GM12864 (cell line): ENCODE results near the gene HSCB.

Experiments used
- DNase-seq: peaks from one replicate; pipeline ENCODE4 v3.0.0-alpha.2; 2011; ENCODE audit warnings: low read depth
- H3K4me3 ChIP-seq: 2 replicates; pipeline ENCODE4 v1.5.1; 2011; ENCODE audit warnings: mild to moderate bottlenecking, low read depth, low read length, control low read depth
- TF ChIP-seq, protein P1 (sequence below): IDR thresholded peaks from 2 replicates; pipeline ENCODE4 v1.5.1; 2011; ENCODE audit warnings: low read depth, mild to moderate bottlenecking, moderate library complexity, low read length, control low read depth, inconsistent platforms; ENCODE audit errors: missing control alignments

Gene HSCB

DNA sequence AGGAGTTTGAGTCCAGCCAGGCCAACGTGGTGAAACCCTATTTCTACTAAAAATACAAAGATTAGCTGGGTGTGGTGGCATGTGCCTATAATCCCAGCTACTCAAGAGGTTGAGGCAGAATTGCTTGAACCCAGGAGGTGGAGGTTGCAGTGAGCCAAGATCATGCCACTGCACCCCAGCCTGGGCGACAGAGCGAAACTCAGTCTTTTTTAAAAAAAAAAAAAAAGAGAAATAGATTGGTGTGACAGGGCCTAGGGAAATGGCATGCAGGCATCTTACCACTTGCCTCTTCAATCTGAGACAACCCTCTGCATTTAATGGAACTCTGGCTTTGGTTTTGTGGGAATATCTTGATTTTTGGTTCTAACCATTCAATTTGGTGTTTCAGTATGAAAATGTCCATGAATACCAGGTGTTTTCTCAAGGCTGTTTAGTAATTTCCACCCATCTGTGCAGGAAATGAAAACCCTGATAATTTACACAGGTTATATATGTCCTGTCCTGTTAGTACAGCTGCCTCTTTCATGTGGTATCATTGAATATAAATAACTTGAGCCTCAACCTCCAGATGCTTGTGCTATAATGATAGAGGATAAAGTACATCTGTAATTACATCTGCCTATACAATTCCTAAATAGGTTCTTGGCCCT lies 50.1 kb downstream of the HSCB start:
- peak; percentile 74 for DNase-seq
- TF ChIP-seq, protein P1, sequence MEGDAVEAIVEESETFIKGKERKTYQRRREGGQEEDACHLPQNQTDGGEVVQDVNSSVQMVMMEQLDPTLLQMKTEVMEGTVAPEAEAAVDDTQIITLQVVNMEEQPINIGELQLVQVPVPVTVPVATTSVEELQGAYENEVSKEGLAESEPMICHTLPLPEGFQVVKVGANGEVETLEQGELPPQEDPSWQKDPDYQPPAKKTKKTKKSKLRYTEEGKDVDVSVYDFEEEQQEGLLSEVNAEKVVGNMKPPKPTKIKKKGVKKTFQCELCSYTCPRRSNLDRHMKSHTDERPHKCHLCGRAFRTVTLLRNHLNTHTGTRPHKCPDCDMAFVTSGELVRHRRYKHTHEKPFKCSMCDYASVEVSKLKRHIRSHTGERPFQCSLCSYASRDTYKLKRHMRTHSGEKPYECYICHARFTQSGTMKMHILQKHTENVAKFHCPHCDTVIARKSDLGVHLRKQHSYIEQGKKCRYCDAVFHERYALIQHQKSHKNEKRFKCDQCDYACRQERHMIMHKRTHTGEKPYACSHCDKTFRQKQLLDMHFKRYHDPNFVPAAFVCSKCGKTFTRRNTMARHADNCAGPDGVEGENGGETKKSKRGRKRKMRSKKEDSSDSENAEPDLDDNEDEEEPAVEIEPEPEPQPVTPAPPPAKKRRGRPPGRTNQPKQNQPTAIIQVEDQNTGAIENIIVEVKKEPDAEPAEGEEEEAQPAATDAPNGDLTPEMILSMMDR = no peak
- H3K4me3 ChIP-seq = no peak overlapping the region

DNA sequence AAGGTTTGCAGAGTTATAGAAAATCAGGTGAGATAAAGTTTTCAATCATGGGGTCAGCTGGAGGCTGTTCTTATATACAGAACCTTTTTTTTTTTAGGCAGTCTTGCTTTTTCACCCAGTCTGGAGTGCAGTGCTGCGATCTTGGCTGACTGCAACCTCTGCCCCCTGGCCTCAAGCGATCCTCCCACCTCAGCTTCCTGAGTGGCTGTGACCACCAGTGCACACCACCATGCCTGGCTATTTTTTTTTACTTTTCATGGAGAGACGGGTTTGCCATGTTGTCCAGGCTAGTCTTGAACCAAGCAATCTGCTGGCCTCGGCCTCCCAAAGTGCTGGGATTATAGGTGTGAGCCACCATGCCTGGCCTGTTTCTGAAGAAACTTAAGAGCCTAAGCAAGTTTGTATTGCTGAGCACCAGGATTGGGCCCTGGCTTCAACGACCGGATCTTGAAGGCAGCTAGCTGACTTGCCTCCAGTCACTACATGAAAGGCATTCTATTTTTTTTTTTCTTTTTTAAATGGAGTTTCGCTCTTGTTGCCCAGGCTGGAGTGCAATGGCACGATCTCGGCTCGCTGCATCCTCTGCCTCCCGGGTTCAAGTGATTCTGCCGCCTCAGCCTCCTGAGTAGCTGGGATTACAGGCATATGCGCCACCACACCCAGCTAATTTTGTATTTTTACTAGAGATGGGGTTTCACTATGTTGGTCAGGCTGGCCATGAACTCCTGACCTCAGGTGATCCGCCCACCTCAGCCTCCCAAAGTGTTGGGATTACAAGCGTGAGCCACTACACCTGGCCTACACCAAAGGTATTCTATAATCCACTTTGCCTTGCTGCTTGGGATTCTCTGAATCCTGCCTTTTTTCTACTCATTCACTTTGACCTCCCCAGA lies 50.9 kb downstream of the HSCB start:
- no peak for DNase-seq
- TF ChIP-seq, protein P1 = no peak
- H3K4me3 ChIP-seq = no peak overlapping the region

DNA sequence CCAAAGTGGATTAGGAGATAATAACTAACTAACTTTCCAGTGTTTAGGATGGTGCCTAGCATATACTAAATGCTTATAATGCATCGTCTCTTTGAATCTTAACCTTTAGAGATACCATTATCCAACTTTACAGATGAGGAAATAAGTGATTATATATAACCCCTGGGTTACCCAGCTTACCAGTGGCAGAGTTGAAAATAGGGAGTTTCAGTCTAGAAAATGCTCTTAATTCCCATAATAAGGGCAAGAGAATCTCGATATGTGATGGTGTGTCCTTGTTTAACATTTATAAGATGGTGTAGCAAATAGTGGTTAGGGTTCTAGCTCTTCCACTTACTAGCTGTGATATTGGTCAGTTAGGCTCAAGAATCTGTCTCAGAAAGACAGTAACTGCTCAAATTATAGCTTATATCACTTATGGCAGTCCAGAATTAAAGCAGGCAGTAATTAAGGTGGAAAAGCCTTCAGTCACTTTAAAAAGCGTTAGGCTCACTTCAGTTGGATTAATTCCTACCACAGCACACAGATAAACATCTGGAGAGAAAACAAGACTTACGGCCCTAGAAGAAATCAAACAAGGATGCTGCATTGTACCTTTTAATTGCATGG lies 52.2 kb downstream of the HSCB start:
- DNase-seq = no peak
- TF ChIP-seq, protein P1 = no peak
- no peak overlapping the region for H3K4me3 ChIP-seq

DNA sequence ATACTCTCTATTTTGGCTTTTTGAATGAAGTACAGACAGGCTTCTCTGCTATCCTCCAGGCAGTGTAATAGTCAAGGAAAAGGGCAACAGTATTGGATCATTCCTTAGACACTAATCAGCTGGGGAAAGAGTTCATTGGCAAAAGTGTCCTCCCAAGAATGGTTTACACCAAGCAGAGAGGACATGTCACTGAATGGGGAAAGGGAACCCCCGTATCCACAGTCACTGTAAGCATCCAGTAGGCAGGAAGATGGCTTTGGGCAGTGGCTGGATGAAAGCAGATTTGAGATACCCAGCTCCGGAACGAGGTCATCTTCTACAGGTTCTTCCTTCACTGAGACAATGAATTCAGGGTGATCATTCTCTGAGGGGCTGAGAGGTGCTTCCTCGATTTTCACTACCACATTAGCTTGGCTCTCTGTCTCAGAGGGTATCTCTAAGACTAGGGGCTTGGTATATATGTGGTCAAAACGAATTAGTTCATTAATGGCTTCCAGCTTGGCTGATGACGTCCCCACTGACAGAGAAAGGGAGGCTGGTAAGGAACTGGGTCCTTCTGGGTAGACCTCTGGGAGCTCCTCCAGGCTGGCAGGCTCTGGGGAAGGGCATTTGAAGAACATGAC lies 53.3 kb downstream of the HSCB start:
- no peak for DNase-seq
- no peak overlapping the region for H3K4me3 ChIP-seq
- TF ChIP-seq, protein P1 = no peak

DNA sequence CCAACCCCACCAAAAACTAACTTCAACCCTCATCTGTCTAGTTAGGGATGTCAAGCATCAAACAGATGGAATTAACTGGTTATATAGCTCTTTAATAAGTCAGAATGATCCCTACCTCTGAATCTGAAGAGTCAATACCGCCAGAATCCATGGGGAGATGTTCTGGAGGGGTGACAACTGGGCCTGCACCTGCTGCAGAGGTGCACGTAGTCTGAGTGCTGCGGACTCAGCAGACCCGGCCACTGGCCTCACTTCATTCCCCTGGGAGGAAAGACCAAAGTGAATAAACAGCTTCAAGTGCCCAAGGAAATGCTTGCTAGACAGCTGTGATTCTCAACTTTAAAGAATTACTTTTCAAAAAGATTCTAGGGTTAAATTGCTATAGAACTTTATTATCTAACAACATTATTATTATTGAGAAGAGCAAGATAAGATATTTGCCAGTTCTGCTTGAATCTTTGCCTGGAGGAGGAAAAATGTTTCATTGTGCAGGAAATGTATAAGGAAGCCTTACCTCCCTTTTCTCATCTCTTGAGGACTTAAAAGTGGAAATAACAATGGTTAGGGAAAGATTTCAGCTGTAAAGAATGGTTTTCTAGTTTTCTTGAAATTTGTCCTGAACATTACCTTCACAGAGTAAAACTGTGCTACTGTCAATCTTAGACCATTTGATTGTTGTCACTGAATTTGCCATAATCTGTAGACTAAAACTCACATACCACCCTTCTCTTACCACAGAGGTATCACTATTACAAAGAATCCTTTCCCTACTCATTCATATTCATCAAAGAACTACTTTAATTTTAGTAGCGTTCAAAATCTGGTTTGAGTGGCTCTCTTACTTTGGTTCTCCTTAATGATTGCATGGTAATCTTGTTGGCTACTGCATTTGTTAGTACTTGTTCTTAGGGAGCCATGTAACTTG lies 54.4 kb downstream of the HSCB start:
- H3K4me3 ChIP-seq = no peak overlapping the region; the same call in 1 of the 2 replicates
- no peak for DNase-seq
- TF ChIP-seq, protein P1 = no peak
